ENCODE results near the gene CLPTM1.
"Not testable (repeated sequence)": the region's sequence is repeated elsewhere in the genome, so short reads cannot be mapped to it uniquely, and the experiment has no call there.

CLPTM1 gene

GRCh38 chr19:44960906-44961728, 5.9 kb downstream of the CLPTM1 start:
- no peaks in the 10 kb centered on the region for H3K9me3 ChIP-seq (ENCODE audit: control insufficient read depth, insufficient read depth, low read length)
- peaks cover 26% of the 10 kb centered on the region for H3K36me3 ChIP-seq (ENCODE audit: control insufficient read depth, insufficient read depth, low read length)
- no peak overlapping the region for H3K4me3 ChIP-seq (ENCODE audit: low read depth, low read length)
- no peaks in the 10 kb centered on the region for H3K27me3 ChIP-seq (ENCODE audit: control insufficient read depth, insufficient read depth, low read length)
- no peak overlapping the region for H3K9ac ChIP-seq (ENCODE audit: low read depth, low read length)
- H3K4me1 ChIP-seq (ENCODE audit: control insufficient read depth, insufficient read depth, low read length), result peaks cover 4% of the 10 kb centered on the region
- H3K27ac ChIP-seq (ENCODE audit: low read depth, low read length), result no peak overlapping the region

GRCh38 chr19:44961821-44962220, 6.6 kb downstream of the CLPTM1 start:
- H3K27ac ChIP-seq (ENCODE audit: low read depth, low read length), result no peak overlapping the region
- H3K36me3 ChIP-seq (ENCODE audit: control insufficient read depth, insufficient read depth, low read length), result peaks cover 26% of the 10 kb centered on the region
- no peak overlapping the region for H3K9ac ChIP-seq (ENCODE audit: low read depth, low read length)
- H3K27me3 ChIP-seq (ENCODE audit: control insufficient read depth, insufficient read depth, low read length), result no peaks in the 10 kb centered on the region
- no peaks in the 10 kb centered on the region for H3K4me1 ChIP-seq (ENCODE audit: control insufficient read depth, insufficient read depth, low read length)
- no peak overlapping the region for H3K4me3 ChIP-seq (ENCODE audit: low read depth, low read length)
- no peaks in the 10 kb centered on the region for H3K9me3 ChIP-seq (ENCODE audit: control insufficient read depth, insufficient read depth, low read length)

DNA sequence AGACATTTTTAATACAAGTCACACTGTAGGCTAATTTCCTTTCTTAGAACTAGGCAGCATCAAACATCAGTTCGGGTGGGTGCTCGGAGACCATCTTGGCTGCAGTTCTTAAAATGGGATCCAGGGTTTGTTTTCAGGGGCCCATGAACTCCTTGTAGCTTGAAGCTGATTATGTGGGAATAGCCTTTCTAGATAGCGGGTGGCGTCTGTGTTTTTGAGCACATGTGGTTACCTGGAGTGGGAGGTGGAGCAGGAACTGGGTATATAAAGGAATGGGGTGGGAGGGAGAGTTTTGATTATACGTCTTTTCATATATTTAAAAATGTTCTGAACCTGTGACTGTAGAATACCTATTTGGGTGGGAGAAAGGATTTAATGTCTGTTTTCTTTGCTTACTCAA, 12.9 kb downstream of the CLPTM1 start:
- Histone ChIP-seq H3K27me3 (ENCODE audit: control insufficient read depth, insufficient read depth, low read length) (no peaks in the 10 kb centered on the region), H3K9ac (ENCODE audit: low read depth, low read length) (no peak overlapping the region), H3K4me1 (ENCODE audit: control insufficient read depth, insufficient read depth, low read length) (no peaks in the 10 kb centered on the region), H3K4me3 (ENCODE audit: low read depth, low read length) (no peak overlapping the region), H3K9me3 (ENCODE audit: control insufficient read depth, insufficient read depth, low read length) (no peaks in the 10 kb centered on the region), H3K27ac (ENCODE audit: low read depth, low read length) (no peak overlapping the region), H3K36me3 (ENCODE audit: control insufficient read depth, insufficient read depth, low read length) (peaks cover 21% of the 10 kb centered on the region)

DNA sequence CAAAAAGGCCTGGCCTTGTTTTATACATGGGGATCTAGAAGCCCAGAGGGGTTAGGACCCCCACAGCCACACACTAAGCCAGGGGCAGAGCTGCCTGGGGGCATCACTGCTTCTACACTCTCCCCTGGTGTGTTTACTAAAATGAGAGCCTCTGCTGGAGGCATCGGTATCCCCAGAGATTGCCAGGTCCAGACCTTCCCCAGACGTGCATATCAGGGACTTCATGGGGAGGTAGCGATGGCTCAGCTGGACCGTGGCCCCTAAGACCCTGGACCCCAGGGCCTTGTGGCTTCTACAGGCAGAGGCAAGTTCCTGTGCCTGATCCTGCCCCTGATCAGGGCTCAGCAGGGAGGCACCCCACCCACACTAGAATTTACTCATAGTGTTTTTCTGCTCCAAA, 13.5 kb downstream of the CLPTM1 start:
- Histone ChIP-seq H3K36me3 (ENCODE audit: control insufficient read depth, insufficient read depth, low read length) (peaks cover 26% of the 10 kb centered on the region), H3K9ac (ENCODE audit: low read depth, low read length) (no peak overlapping the region)

GRCh38 chr19:44969437-44969836, 14.3 kb downstream of the CLPTM1 start:
- H3K27ac ChIP-seq (ENCODE audit: low read depth, low read length), result no peak overlapping the region
- H3K4me3 ChIP-seq (ENCODE audit: low read depth, low read length), result no peak overlapping the region
- no peaks in the 10 kb centered on the region for H3K9me3 ChIP-seq (ENCODE audit: control insufficient read depth, insufficient read depth, low read length)
- H3K36me3 ChIP-seq (ENCODE audit: control insufficient read depth, insufficient read depth, low read length), result peaks cover 31% of the 10 kb centered on the region
- H3K4me1 ChIP-seq (ENCODE audit: control insufficient read depth, insufficient read depth, low read length), result no peaks in the 10 kb centered on the region
- H3K9ac ChIP-seq (ENCODE audit: low read depth, low read length), result no peak overlapping the region
- H3K27me3 ChIP-seq (ENCODE audit: control insufficient read depth, insufficient read depth, low read length), result no peaks in the 10 kb centered on the region

More for the DNA sequence above, 13.5 kb downstream of the CLPTM1 start:
- Histone ChIP-seq H3K9me3 (ENCODE audit: control insufficient read depth, insufficient read depth, low read length) (no peaks in the 10 kb centered on the region), H3K4me3 (ENCODE audit: low read depth, low read length) (no peak overlapping the region), H3K27ac (ENCODE audit: low read depth, low read length) (no peak overlapping the region), H3K4me1 (ENCODE audit: control insufficient read depth, insufficient read depth, low read length) (no peaks in the 10 kb centered on the region), H3K27me3 (ENCODE audit: control insufficient read depth, insufficient read depth, low read length) (no peaks in the 10 kb centered on the region)

GRCh38 chr19:44971451-44971850, 16.3 kb downstream of the CLPTM1 start:
- not testable (repeated sequence) for H3K27ac ChIP-seq (ENCODE audit: low read depth, low read length); H3K27me3 ChIP-seq (ENCODE audit: control insufficient read depth, insufficient read depth, low read length); H3K4me1 ChIP-seq (ENCODE audit: control insufficient read depth, insufficient read depth, low read length); H3K9me3 ChIP-seq (ENCODE audit: control insufficient read depth, insufficient read depth, low read length); H3K4me3 ChIP-seq (ENCODE audit: low read depth, low read length); H3K9ac ChIP-seq (ENCODE audit: low read depth, low read length)
- H3K36me3 ChIP-seq (ENCODE audit: control insufficient read depth, insufficient read depth, low read length), result peaks cover 45% of the 10 kb centered on the region

DNA sequence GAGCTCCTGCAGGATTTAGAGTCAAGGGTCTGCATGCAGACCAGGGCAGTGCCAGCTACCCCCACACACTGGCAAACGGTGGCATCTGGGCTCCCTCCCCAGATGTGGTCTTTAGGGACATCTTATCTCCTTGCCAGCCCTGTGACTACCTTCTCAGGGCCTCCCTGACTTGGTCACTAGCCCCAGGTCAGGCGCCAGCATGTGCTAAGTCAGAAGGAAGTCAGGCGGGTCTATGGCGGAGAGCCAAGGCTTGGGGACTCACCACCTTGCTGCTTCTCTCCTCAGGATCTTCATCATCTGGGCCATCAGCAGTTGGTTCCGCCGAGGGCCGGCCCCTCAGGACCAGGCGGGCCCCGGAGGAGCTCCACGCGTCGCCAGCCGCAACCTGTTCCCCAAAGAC, 17.6 kb downstream of the CLPTM1 start:
- Histone ChIP-seq H3K9me3 (ENCODE audit: control insufficient read depth, insufficient read depth, low read length) (no peaks in the 10 kb centered on the region), H3K27ac (ENCODE audit: low read depth, low read length) (no peak overlapping the region), H3K4me1 (ENCODE audit: control insufficient read depth, insufficient read depth, low read length) (no peaks in the 10 kb centered on the region), H3K4me3 (ENCODE audit: low read depth, low read length) (no peak overlapping the region), H3K27me3 (ENCODE audit: control insufficient read depth, insufficient read depth, low read length) (no peaks in the 10 kb centered on the region), H3K36me3 (ENCODE audit: control insufficient read depth, insufficient read depth, low read length) (peaks cover 59% of the 10 kb centered on the region), H3K9ac (ENCODE audit: low read depth, low read length) (no peak overlapping the region)

DNA sequence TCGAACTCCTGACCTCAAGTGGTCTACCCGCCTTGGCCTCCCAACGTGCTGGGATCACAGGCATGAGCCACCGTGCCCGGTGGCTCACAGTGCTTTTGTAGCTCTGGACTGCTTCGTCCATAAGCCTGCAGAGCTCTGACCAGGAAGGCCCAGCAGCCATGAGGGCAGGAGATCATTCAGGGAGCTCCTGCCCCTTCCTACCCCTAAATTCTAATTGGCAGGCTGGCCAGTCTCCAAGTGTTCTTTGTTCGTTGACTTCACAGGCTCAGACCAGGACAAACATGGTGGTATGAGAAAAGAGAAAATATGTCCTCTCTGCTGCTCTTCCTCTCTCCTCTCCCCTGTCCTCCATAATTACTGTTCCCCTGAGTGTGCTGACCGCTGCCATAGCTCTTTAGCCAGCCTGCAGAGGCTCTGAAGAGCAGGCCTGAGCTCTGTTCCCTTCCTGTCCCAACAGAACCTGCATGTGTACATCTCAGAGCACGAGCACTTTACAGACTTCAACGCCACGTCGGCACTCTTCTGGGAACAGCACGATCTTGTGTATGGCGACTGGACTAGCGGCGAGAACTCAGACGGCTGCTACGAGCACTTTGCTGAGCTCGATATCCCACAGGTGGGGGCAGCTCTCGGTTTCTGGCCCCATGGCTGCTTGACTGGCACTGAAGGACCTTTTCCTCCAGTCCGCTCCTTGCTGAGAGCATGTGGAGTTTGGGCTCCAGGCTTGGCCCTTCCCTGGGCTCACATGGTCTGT, 19.0 kb downstream of the CLPTM1 start:
- Histone ChIP-seq H3K4me1 (ENCODE audit: control insufficient read depth, insufficient read depth, low read length) (no peaks in the 10 kb centered on the region), H3K36me3 (ENCODE audit: control insufficient read depth, insufficient read depth, low read length) (peaks cover 65% of the 10 kb centered on the region), H3K27ac (ENCODE audit: low read depth, low read length) (no peak overlapping the region), H3K27me3 (ENCODE audit: control insufficient read depth, insufficient read depth, low read length) (no peaks in the 10 kb centered on the region), H3K9ac (ENCODE audit: low read depth, low read length) (no peak overlapping the region), H3K9me3 (ENCODE audit: control insufficient read depth, insufficient read depth, low read length) (no peaks in the 10 kb centered on the region), H3K4me3 (ENCODE audit: low read depth, low read length) (no peak overlapping the region)

GRCh38 chr19:44974857-44975256, 19.7 kb downstream of the CLPTM1 start:
- Histone ChIP-seq H3K9me3 (ENCODE audit: control insufficient read depth, insufficient read depth, low read length) (no peaks in the 10 kb centered on the region), H3K36me3 (ENCODE audit: control insufficient read depth, insufficient read depth, low read length) (peaks cover 69% of the 10 kb centered on the region), H3K27ac (ENCODE audit: low read depth, low read length) (no peak overlapping the region), H3K9ac (ENCODE audit: low read depth, low read length) (no peak overlapping the region), H3K27me3 (ENCODE audit: control insufficient read depth, insufficient read depth, low read length) (no peaks in the 10 kb centered on the region), H3K4me1 (ENCODE audit: control insufficient read depth, insufficient read depth, low read length) (no peaks in the 10 kb centered on the region), H3K4me3 (ENCODE audit: low read depth, low read length) (no peak overlapping the region)

DNA sequence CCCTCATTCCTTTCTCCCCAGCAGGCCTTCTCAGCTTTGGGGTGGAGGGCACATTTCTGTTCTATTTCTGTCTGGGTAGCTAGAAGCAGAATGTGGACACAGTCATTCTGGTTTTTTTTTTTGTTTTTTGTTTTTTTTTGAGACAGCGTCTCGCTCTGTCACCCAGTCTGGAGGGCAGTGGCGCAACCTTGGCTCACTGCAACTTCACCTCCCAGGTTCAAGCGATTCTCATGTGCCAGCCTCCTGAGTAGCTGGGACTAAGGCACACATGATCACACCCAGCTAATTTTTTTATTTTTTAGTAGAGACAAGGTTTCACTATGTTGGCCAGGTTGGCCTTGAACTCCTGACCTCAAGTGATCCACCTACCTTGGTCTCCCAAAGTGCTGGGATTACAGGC, 20.3 kb downstream of the CLPTM1 start:
- H3K9ac ChIP-seq (ENCODE audit: low read depth, low read length), result no peak overlapping the region
- H3K4me3 ChIP-seq (ENCODE audit: low read depth, low read length), result no peak overlapping the region
- H3K9me3 ChIP-seq (ENCODE audit: control insufficient read depth, insufficient read depth, low read length), result no peaks in the 10 kb centered on the region
- H3K4me1 ChIP-seq (ENCODE audit: control insufficient read depth, insufficient read depth, low read length), result no peaks in the 10 kb centered on the region
- H3K27me3 ChIP-seq (ENCODE audit: control insufficient read depth, insufficient read depth, low read length), result no peaks in the 10 kb centered on the region
- H3K27ac ChIP-seq (ENCODE audit: low read depth, low read length), result no peak overlapping the region
- peaks cover 72% of the 10 kb centered on the region for H3K36me3 ChIP-seq (ENCODE audit: control insufficient read depth, insufficient read depth, low read length)

DNA sequence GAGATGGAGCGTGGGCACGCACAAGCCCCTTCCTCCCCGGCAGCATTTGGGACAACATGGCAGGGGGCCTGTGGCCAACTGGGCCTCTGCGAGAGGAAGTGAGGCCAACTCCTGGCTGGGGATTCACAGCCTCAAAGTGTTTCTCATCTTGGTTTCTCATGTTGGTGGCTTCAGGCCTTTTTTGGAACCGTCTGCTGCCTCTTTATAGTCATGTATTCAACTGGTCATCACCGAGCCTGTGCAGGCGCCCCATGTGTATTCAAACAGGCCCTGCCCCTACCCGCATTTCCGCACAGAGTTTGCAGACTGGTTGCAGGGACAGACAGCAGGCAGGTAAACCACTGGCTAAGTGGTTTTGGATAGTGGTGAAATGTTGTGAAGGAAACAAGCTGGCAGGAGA, 28.8 kb downstream of the CLPTM1 start:
- Histone ChIP-seq H3K4me3 (ENCODE audit: low read depth, low read length) (no peak overlapping the region), H3K9me3 (ENCODE audit: control insufficient read depth, insufficient read depth, low read length) (no peaks in the 10 kb centered on the region), H3K9ac (ENCODE audit: low read depth, low read length) (no peak overlapping the region), H3K36me3 (ENCODE audit: control insufficient read depth, insufficient read depth, low read length) (peaks cover 57% of the 10 kb centered on the region), H3K4me1 (ENCODE audit: control insufficient read depth, insufficient read depth, low read length) (no peaks in the 10 kb centered on the region), H3K27me3 (ENCODE audit: control insufficient read depth, insufficient read depth, low read length) (no peaks in the 10 kb centered on the region), H3K27ac (ENCODE audit: low read depth, low read length) (no peak overlapping the region)

All from HUES48 (cell line).